NCI-H460 (cell line): Measurements from ENCODE around the gene TBC1D3. TPM values are rescaled to one million over a fixed set of nuclear protein-coding genes. Genes with fewer than 3 reads are reported as not detected.
"Not testable (repeated sequence)": the region's sequence is repeated elsewhere in the genome, so short reads cannot be mapped to it uniquely, and the experiment has no call there.

ENCODE experiments used
- DNase-seq: peaks from one replicate; pipeline ENCODE4 v3.0.0-alpha.2; 2016; ENCODE audit warnings: low read depth; ENCODE audit errors: extremely low read depth
- polyA plus RNA-seq: library from polyadenylated mRNA; depleted of rRNA; stranded (reverse); fragments of >200 nt; gene quantifications from 2 replicates; pipeline ENCODE4 v1.2.3, GENCODE V29; 2014; cell fraction: nucleus; rRNA removed
- small RNA-seq, 2 experiments: library from RNA; depleted of rRNA; stranded (forward); fragments of <200 nt; gene quantifications; one replicate each; pipeline ENCODE3, GENCODE V24; 2014
- total RNA-seq: library from RNA; depleted of rRNA; stranded (reverse); fragments of >200 nt; shearing (Covaris generic); gene quantifications from 2 replicates; pipeline ENCODE4 v1.2.3, GENCODE V29; 2014; rRNA removed

Gene TBC1D3
- total RNA-seq: not detected in 2 replicates
- not detected in 2 replicates for polyA plus RNA-seq

DNA sequence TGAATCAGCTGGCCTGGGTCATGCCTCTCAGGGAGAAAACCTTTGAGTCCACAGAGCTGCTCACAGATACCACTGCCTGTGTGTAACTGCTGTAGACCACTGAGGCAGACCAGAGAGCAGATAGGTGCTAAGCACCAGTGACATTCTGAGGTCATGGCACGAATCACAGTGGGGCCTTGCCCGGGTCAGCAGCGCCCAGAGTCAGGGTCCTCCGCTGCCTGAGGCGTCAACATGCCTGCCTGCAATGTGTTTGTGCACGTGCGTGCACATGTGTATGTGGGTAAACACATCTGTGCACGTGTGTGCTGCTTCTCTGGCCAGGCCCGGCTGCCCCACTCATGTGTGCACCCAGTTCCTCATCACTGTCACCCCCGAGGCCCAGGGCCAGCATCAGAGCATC is at the start of gene TBC1D3:
TBC1D3 (minus strand) TSS at position 101 of the 400 bp plus-strand sequence. CDS start 1,526 bp downstream, outside the sequence.
- DNase-seq: not testable (repeated sequence)

DNA sequence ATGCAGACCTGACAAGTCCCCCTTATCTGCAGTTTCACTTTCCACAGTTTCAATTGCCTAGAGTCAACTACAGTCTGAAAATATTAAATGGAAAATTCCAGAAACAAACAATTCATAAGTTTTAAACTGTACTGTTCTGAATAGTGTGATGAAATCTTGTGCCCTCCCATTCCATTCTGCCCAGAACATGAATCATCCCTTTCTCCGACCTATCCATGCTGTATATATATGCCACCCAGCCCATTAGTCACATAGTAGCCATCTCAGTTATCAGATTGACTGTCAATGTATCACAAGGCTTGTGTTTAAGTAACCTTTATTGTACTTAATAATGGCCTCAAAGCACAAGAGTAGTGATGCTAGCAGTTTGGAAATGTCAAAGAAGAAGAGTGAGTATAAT is 40.4 kb upstream of the TBC1D3 start:
- not testable (repeated sequence) for DNase-seq

DNA sequence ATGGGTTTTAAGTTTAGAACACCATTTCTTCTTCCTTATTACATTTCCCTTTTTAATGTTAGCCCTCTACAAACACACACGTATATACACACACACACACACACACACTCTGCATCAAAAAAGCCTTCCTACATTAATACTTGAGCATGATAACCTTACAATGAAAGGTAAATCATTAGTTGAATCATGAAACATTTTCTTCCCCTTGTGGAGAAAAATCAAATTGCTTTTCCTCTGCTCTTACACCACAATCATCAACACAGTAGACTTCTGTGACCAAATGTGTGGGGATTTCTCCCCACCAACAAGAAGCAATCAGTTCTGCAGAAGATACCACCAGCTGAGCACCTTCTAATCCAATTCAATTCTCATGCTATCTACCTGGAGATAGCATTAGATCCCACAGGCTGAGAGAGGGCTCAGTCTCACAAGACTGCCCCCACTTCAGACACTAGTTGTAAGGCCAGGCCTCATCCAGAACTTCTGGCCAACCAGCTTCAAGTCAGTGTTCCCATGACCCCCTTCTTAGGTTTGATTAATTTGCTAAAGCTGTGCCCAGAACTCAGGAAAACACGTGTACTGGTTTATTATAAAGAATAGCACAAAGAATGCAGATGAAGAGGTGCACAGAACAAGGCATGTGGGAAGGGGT is 33.6 kb upstream of the TBC1D3 start:
- DNase-seq: not testable (repeated sequence)

DNA sequence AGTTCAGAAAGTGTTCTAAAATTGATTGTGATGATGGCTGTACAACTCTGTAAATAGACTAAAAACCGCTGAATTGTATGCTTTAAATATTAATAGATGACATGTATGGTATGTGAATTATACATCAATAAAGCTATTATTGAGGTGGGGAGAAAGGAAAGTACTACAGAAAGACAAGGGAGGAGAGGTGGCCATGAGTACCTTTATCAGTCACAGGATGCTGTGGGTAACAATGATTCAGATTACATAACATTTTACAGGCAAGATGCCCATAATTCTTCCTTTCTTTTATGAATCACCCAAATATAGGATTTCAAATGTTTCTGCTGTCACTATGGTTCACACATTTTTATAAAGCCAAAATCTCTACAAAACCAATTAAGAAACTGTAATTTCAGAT is 28.5 kb upstream of the TBC1D3 start:
- DNase-seq: not testable (repeated sequence)

DNA sequence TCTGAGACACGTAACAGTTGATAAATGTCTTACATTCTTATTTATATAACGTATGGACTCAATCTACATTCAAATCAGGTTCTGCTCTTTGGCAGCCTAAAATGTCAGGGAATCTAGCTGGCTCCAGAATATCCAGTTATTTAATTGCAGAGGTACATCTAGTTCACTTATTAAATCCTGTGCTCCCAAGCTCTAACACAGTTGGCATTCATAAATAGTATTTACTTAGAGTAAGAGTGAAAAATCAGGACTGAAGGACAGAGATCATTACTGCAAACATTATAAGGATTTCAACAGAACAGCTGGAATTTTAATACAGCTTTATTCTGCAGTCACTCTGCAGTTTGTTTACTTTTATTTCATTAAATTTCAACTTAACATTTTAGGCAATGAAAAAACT is 7.9 kb upstream of the TBC1D3 start:
- not testable (repeated sequence) for DNase-seq

DNA sequence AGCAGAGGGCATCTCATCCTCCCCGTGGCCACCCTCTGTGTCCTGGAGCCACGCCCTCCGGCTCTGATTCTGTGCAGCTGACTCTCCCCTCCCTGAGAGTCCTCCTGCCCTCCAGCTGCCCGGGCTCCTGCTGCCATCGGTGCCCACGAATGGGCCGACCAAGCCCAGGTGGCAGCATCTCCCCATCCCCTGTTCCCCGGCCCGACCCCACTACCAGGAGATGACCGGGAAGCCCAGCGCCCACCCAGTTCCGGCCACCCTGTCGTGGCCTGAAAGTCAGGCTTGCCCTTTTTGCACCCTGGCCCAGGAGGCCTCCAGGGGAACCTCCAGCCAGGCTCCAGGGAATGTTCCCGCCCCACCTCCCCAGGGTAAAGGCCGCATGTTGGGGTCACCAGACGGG is 57.5 kb downstream of the TBC1D3 start:
- DNase-seq: not testable (repeated sequence)

Small RNA genes lying within 50 kb of the gene (small RNA-seq; reads per million reads assigned to genes)
- gene RF00019 (0 reads per million in 2 experiments), gene RNA5SP526 (0 reads per million in 2 experiments)

Other genes starting within 250 kb of the TBC1D3 start
- gene TBC1D3L, start 203.5 kb downstream of the TBC1D3 start, total RNA-seq: 4.8 and 5.8 TPM in 2 replicates
- not detected in 2 replicates for gene TBC1D3D, start 188.6 kb downstream of the TBC1D3 start, total RNA-seq
- not detected in 2 replicates for gene TBC1D3C, start 123.9 kb downstream of the TBC1D3 start, total RNA-seq
- gene TBC1D3E, start 64.6 kb downstream of the TBC1D3 start, total RNA-seq: not detected in 2 replicates
- gene MRPL45, start 104.6 kb upstream of the TBC1D3 start, total RNA-seq: 98.8 and 103 TPM in 2 replicates
- 0.03 and 0.05 TPM in 2 replicates for gene GPR179, start 151.4 kb upstream of the TBC1D3 start, total RNA-seq
- 24.6 and 25.1 TPM in 2 replicates for gene SOCS7, start 159.3 kb upstream of the TBC1D3 start, total RNA-seq
- 11.2 and 18.5 TPM in 2 replicates for gene ARHGAP23, start 235.9 kb upstream of the TBC1D3 start, total RNA-seq